ENCODE measurements around the gene TMCC1.
A peak's percentile ranks its signal among the peaks of the same experiment; 100 is the strongest.
"Not testable (repeated sequence)": the region's sequence is repeated elsewhere in the genome, so short reads cannot be mapped to it uniquely, and the experiment has no call there.

The TMCC1 gene

DNA sequence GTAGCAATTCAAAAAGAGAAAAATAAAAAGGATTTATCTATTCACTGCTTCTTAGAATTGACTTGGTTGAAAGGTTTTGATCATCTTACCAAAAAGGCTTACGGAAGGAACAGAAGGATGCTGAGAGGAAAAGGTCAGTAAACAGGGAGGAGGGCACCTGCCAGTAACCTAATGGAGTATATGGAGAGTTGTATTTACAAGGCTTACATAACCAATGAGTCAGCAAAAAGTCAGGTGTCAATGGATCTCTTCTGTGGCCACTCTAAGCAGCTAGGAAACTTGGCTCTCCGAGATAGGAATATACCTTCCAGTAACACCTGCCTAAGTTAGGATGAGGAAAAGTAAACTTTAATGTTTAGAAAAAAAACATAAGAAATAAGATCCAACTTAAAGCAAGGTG is 206.6 kb downstream of the TMCC1 start:
- DNase-seq (ENCODE audit: low spot score) = peak; percentile 47

DNA sequence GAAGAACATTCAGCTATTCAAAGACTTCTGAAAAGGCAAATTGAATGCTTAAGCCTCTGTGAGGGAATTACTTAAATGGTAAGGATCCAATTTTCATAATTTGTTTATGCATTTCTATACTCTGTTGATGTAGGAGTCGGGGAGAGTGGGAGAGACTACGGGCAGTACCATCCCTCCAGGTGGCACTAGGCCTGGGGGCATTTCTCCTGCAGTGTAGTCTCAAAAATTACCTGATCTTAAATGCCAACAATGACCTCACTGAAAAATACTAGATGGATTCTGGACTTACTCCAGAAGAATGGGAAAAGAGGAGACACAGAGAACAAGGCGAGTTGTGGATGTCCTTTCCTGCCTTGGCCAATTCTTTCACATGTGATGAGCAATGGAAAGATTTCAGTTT is 209.2 kb downstream of the TMCC1 start:
- DNase-seq (ENCODE audit: low spot score) = no peak

DNA sequence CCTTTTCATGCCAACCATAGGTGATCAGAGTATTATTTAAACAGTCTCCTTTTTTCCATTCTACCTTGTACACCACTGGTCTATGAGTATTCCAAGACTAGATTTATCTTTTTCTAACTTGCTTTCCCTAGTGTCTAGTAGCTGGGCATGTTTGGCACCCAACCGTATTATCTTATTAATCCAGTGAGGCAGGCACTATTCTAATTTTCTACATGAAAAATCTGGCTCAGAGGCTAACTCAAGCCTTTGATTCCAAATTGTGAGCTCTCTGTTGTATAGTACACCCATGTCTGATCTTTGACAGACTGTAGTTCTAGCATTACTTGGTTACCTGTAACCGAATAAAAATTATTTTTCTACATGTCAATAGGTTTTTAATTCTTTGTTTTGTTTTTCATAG is 210.3 kb downstream of the TMCC1 start:
- DNase-seq (ENCODE audit: low spot score) = no peak

DNA sequence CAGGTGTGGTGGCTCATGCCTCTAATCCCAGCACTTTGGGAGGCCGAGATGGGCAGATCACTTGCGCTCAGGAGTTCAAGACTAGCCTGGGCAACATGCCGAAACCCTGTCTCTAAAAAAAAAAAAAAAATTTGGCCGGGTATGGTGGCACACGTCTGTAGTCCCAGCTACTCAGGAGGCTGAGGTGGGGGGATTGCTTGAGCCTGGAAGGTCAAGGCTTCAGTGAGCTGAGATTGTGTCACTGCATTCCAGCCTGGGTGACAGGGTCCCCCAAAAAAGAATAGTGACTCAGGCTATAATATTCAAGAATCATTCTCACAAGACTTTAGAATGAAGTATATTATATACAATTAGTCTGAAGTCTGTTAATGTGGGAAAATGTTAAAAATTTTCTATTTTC is 216.5 kb downstream of the TMCC1 start:
- no peak for DNase-seq (ENCODE audit: low spot score)

DNA sequence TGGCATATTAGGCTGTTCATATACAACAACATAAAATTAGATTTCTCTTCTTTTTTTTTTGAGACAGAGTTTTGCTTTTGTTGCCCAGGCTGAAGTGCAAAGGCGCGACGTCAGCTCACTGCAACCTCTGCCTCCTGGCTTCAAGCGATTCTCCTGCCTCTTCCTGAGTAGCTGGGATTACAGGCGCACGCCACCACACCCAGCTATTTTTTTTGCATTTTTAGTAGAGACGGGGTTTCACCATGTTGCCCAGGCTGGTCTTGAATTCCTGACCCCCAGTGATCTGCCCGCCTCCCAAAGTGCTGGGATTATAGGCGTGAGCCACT is 218.8 kb downstream of the TMCC1 start:
- not testable (repeated sequence) for DNase-seq (ENCODE audit: low spot score)

DNA sequence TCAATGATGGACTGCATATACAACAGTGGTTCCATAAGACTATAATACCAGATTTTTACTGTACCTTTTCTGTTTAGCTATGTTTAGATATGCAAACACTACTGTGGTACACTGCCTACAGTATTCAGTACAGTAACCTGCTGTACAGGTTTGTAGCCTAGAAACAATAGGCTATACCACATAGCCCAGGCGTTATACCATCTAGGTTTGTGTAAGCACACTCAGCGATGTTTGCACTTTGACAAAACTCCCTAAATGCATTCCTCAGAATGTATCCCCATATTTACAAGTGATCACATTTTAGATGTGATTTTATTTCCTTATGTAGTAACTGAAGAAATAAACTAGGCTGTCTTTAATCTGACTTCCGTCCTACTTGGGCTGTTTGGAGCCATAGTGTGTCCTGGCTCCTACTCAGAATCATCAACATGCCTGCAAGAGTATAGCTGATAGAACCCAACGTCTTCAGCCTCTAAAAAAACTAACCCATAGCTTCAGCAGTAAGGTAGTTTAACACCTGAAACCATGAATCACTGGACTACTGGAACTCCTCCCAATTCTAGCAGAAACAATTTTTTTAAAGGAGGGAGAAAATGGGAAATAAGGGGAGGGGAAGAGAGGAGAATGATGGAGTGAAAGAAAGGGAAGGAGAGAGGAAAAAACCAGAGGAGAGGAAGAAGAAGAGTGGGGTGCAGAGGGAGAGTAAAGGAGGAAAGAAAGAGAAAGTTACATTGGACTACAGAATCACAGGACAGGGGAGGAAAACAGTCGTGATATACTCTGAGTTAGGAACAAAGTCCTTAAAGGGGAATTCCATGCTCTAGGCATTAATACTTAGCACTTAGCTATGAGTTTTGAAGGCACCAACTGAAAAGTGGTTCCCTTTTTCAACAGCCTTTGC is 219.4 kb downstream of the TMCC1 start:
- no peak for DNase-seq (ENCODE audit: low spot score)

DNA sequence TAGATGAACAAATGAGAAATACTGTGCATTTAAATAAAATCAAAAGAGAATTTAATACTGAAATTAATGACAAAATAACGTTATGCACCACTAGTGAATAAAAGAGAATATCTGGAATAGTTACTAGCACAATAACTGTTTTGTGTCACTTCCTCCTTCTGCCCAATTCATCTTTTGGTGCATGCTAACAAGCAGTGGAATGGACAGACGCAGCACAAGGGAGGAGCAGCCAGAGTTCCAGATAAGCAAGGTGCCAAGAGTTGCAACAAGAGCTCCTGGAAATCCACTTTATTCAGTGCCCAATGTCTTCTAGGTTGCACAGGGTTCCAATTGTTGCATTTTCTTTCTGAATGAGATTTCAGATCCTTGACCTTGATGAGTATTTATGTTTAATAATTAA is 220.5 kb downstream of the TMCC1 start:
- no peak for DNase-seq (ENCODE audit: low spot score)

DNA sequence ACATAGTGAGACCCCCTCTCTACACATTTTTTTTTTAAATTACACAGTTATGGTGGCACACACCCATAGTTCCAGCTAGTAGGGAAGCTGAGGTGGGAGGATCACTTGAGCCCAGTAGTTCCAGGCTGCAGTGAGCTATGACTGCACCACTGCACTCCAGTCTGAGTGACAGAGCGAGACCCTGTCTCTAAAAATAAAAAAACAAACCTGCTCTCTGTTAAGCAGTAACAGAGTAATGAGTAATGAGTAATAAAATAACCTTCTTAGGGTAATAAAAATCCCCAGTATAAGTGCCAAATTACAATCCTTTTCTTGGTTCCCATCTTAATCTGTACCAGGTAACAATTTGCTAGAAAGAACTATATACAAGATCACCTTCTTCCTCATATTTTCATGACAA is 221.1 kb downstream of the TMCC1 start:
- DNase-seq (ENCODE audit: low spot score) = no peak

DNA sequence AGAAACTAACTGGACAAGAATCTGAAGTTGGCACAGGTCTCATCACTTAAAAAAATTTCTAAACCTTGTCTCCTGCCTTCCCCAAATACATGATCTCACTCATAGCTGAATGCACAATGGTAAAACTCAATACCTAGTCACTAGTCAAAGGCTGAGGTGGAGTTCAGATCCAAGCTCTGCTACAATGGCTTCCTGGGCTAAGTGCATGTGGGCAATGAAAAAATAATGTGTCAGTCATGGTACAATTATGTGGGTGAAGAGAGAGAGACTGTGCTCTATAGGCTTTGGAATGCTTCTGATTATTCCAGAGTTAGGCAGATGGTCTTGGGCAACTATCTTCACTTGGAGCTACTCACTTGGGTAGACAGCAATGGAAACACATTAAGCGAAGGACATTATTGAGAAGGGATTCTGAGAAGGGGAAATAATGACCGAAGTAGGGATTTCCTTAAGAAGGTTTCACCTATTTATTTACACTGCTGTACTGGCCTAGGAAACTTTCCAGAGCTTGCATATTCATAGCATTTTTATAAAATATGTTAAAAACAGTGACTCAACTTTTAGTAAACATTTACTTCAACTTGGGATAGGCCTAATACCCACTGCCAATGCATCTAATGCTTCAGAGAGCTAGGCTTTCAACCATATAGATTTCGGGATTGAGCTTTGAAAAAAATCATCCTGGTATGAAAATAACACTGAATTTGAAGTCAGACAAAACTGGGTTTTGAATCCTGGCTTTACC is 228.3 kb downstream of the TMCC1 start:
- no peak for DNase-seq (ENCODE audit: low spot score)

DNA sequence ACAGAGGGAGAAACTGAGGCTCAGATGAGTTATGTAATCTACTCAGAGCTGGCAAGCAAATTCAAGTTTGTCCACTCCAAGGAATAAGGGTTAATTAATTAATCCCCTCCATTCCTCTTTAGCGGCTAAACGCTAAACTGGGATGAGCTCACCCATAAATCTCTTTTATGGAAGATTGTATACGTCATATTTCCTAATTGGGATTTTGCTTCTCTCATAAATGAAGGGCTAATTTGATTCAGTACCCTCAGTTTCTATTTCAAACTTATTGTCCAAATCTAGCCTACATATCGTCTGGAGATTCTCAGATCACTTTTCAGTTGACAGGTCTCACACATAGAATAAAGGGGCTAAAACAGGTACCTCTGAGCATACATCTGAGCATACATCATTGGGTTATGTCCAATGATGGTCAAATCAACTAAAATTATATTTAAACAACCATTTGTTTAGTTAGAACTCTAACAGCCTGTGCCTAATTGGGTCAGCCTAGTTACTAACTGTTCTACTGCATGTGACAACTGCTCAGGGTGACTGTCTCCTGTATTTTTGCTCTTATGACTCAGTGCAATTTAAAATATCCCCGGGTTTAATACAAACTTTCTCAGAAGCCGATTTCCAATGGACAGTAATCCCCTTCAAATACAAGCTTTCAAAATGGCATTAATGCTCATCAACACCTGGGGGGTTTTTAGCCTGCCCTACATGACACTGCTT is 229.4 kb downstream of the TMCC1 start:
- no peak for DNase-seq (ENCODE audit: low spot score)

DNA sequence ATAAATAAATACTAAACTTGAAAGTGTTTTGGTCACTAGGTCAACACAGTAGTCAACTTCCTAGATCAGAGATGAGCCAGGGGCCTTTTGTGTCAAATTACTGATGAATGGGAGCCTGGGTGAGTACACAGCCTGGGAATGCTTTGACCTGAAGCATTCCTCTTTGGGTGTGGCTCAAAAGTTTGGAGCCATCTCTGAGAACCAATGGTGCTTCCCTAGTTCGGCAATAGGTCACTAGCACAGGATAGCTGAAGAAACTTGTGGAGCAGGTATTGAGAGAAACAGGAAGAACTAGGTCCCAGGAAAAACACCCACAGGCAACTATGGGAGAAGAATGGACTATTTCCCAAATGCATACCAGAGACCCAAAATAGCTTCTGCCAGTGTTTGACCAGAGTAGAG is 230.5 kb downstream of the TMCC1 start:
- no peak for DNase-seq (ENCODE audit: low spot score)

DNA sequence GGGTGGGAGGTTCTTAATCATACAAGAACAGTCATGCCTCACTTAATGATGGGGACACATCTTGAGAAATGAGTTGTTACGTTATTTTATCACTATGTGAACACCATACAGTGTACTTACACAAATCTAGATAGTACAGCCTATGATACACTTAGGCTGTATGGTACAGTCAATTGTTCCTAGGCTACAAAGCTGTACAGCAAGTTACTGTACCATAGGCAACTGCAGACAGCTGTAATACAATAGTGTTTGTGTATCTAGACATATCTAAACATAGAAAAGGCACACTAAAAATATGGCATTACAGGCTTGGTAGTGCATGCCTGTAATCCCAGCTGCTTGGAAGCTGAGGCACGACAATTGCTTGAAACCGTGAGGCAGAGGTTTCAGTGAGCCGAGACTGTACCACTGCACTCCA is 231.3 kb downstream of the TMCC1 start:
- DNase-seq (ENCODE audit: low spot score) = no peak

DNA sequence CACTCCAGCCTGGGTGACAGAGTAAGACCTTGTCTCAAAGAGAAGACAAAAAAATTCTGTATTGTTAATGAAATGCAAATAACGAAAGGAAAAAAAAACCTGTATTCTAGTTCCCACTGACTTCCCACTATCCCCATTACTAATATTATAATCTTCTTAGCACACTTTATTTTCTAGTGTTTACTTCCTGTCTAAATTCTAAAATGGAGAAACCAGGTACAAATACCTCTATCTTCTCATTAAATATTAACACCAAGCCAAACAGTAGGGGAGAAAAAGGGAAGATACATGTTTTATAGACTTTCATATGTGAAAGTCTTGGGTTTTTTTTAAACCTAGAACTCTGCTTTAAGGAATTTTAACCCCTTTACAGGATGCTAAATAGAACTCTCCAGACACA is 231.7 kb downstream of the TMCC1 start:
- DNase-seq (ENCODE audit: low spot score) = no peak

DNA sequence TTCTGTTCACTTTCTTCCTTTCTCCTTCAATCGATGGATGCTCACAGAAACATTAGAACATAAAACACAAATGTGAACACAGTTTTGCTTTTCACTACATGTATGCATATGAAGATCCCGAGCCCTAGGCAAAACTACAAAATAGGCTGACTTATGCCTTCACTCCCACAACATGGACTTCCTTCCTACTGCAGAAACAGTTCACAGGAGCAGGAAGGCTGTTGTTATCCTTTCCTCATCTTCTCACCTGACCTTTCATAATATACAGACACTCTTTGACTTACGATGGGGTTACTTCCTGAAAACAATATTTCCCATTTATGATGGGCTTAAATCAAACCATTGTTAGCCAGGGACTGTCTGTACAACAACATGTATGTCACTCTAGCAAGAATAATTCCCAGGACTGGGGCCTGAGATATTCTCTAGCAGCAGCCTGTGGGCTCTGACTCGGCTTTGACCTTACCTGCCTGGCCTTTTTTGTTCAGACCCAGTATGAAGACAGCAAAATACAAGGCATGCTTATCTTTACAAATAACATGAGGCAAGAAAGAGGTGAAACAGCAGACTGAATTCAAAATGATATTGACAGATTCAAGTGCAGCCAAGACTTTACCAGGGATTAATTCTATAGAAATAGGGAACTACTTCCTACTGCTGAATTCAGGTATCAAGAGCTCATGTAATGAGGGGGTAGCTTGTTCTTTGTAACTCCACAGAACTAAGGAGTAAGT is 235.2 kb downstream of the TMCC1 start:
- no peak for DNase-seq (ENCODE audit: low spot score)

DNA sequence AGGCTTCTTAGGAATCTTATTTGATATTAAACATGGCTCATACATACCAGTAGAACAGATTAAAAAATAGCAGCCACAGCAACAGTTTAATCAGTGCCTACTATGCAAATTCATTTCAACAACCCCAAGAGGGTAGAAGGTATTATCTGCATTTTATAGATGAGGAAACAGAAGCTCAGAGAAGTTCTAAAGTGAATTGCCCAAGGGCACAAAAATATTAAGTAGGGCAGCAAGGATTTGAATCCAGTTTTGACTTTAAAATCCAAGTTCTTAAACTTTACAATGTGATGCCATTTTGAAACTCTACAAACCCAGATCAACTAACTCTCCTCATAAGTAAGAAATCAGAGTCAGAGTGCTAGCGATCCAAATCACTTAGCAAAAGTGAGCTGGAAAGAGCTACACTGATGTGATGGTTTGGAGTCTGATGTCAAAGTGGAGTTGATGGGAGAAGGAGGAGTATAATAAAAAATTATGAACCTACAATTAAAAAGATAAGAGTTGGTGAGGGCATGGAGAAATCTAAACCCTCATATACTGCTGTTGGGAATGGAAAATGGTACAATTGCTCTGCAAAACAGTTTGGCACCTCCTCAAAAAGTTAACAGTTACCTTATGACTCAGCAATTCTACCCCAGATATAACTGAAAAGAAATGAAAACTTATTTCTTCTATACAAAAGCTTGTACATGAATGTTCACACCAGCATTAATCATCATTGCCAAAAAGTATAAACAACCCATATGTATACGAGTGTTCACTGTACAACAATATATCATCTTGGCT is 236.1 kb downstream of the TMCC1 start:
- no peak for DNase-seq (ENCODE audit: low spot score)

DNA sequence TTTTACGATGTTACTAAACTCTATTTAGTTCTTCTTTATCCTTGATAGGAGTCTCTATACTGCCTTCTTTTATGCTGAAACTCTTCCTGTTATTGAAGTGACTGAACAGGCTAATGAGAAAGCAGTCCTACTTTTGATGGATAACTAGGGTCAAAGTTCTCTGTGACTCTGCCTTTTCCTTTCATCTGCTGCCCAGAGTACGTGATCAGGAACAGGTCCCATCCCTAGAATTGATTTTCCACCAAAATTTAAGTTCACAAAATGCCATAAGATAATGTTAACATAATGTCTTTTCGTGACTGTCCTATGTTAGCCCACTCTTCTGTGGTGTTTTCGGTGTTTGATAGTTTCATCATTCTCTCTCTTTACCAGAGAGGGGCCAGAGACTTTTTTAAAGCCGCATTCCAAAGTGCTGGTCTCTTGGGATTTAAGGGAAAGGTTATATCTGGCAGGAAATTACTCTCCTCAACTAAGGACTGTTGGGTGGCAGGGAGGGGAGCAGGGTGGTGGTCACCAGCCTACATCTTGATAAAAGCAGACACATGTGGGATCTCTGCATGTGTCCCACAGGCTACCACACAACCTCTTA is 236.8 kb downstream of the TMCC1 start:
- no peak for DNase-seq (ENCODE audit: low spot score)

DNA sequence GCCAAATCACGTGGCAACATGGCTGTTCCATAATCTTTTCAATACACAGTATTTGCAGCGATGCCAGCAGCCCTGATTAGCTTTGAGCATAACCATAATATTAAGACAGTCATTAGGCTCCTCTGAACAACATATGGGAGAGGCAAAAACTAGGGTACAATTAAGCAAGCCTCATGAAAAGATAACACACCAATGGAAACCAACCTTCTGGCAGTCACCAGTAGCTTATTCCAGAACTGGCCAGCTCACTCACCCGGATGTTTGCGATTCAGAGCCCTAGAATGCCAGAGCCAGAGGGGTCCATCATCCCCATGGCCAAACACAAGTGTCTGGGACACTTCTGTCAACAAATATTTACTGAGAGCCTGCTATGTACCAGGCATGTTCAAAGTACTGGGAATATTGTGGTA is 238.2 kb downstream of the TMCC1 start:
- no peak for DNase-seq (ENCODE audit: low spot score)

DNA sequence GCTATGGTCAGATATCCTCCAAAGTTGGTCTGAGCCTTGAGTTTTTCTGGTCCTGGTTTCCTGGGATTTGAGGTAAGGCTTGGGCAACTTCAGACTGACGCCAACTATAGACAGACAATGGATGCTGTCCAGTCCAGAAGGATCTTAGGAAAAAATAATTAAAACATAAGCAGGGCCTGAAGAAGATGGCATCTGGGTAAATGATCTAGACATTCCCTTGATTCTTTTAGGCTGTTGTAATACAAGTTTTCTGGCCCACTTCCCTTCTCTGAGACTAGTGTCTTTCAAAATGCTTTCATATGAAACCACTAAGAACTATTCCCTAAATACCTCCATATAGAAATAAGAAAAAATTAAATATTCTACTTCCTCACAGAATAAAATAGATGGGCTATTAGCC is 239.4 kb downstream of the TMCC1 start:
- DNase-seq (ENCODE audit: low spot score) = no peak

DNA sequence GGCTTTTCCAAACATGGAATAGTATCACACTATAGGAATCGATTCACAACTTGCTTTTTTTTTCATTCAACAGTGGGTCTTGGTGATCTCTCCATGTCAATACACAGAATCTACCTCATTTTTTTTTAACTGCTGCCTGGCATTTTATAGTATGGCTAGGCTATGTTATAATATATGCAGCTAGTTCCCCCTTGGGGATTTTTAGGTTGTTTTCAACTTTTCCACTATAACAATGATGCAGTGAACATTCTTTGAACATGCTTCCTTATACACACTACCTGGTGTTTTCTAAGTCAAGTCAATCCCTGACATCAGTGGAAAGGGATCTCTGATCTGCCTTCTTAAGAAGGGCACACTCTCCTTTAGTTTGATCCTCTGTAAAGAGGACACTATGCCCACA is 240.5 kb downstream of the TMCC1 start:
- DNase-seq (ENCODE audit: low spot score) = no peak

DNA sequence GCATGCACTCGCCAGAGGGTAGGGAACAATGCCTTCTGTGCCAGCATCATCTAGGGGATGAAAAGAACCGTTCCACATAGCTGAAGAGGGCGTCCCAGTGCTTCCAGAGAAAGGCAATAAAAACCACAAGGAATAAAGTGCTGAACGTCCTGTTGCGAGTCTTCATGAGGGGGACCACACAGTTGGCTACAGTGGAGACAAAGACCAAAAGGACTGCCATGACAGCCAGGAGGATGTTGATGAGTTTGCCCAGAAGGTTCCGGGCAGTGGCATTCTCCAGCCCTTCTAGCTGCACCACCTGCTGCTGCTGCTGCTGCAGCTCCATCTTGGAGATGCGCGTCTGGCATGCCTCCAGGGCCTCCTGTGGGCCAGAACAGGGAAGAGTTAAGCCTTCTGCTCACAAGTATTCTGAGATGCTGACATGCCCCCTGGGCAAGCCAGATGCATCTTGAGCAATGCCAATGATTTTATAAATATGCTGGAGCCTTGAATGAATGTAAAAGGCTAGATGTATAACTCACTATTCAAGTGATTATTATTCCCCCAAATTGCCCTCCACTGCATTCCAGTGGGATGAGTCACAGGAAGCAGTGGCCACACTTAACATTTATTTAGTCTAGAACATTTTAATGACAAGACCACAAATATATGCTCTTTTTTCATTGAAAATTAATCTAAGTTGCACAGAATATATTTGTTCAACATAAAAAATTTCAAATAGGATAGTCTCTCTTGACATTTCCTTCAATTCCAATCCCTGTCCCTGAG is 241.9 kb downstream of the TMCC1 start:
- DNase-seq (ENCODE audit: low spot score) = peak; percentile 64

Data from putamen (tissue), 1 donor.